Suppressor macrophage (primary cell): ENCODE results near the gene KLK12.
"Not testable (repeated sequence)": the region's sequence is repeated elsewhere in the genome, so short reads cannot be mapped to it uniquely, and the experiment has no call there.

ENCODE experiments used
- DNase-seq, 4 experiments: peaks; one replicate each; pipeline ENCODE4 v3.0.0-alpha.2; 2020 to 2022

The KLK12 gene

GRCh38 chr19:51015691-51016267 is 19.0 kb downstream of the KLK12 start:
- DNase-seq: no peak

- no peak for DNase-seq
Observed at GRCh38 chr19:51014242-51014641, 20.6 kb downstream of the KLK12 start.

- no peak for DNase-seq
Observed at GRCh38 chr19:51012661-51013190, 22.1 kb downstream of the KLK12 start.

GRCh38 chr19:51010066-51010795 is 24.6 kb downstream of the KLK12 start:
- no peak for DNase-seq

- DNase-seq: no peak
Observed at GRCh38 chr19:51009061-51009891, 25.5 kb downstream of the KLK12 start.

- no peak for DNase-seq
Observed at GRCh38 chr19:51007488-51007887, 27.3 kb downstream of the KLK12 start.

- no peak for DNase-seq
Observed at GRCh38 chr19:51006406-51006805, 28.4 kb downstream of the KLK12 start.

GRCh38 chr19:51005248-51005647 is 29.6 kb downstream of the KLK12 start:
- DNase-seq: no peak

- DNase-seq: no peak
Observed at GRCh38 chr19:51003316-51003715, 31.5 kb downstream of the KLK12 start.

- DNase-seq: peak in 3 of 4 experiments; percentile 6 to 26 (median 17)
Observed at GRCh38 chr19:51002542-51003311, 32.1 kb downstream of the KLK12 start.

GRCh38 chr19:51002089-51002532 is 32.7 kb downstream of the KLK12 start:
- DNase-seq: no peak

GRCh38 chr19:51001515-51001914 is 33.3 kb downstream of the KLK12 start, which contains the start of gene KLK8:
Gene KLK8, minus strand, starts transcription at chr19:51001604. Its CDS starts 437 bp downstream, at chr19:51001167.
- no peak for DNase-seq

GRCh38 chr19:51000981-51001380 is 33.8 kb downstream of the KLK12 start:
- no peak for DNase-seq

- no peak for DNase-seq
Observed at GRCh38 chr19:51000426-51000825, 34.4 kb downstream of the KLK12 start.

- no peak for DNase-seq
Observed at GRCh38 chr19:50998686-50999085, 36.1 kb downstream of the KLK12 start.

- no peak for DNase-seq
Observed at GRCh38 chr19:50998061-50998460, 36.7 kb downstream of the KLK12 start.

- no peak for DNase-seq
Observed at GRCh38 chr19:50994129-50994528, 40.7 kb downstream of the KLK12 start.

GRCh38 chr19:50992666-50993035 is 42.2 kb downstream of the KLK12 start:
- no peak for DNase-seq

GRCh38 chr19:50984416-50984815 is 50.4 kb downstream of the KLK12 start:
- DNase-seq: not testable (repeated sequence)

- no peak for DNase-seq
Observed at GRCh38 chr19:50983625-50984292, 51.0 kb downstream of the KLK12 start, which contains the start of gene KLK7. Gene KLK7, minus strand, starts transcription at chr19:50983917. Its CDS starts 1,518 bp downstream, at chr19:50982399.

GRCh38 chr19:50982186-50982585 is 52.6 kb downstream of the KLK12 start:
- no peak for DNase-seq
